OCI-LY7 (cell line): ENCODE data around the gene GPR63. TPM values are rescaled to one million over a fixed set of nuclear protein-coding genes. Genes with fewer than 3 reads are reported as not detected.
"Not testable (repeated sequence)": the region's sequence is repeated elsewhere in the genome, so short reads cannot be mapped to it uniquely, and the experiment has no call there.

ENCODE experiments used
- Bru-seq: library from RNA; stranded (reverse); fragments of 400-500 nt; gene quantifications from one replicate; lab custom pipeline; 2021; lab: Mats Ljungman, UMichigan
- BruChase-seq, 2 experiments: library from RNA; stranded (reverse); fragments of 400-500 nt; gene quantifications; one replicate each; lab custom pipeline; 2021; lab: Mats Ljungman, UMichigan
- BruUV-seq: library from RNA; stranded (reverse); fragments of 400-500 nt; replicated peaks from 2 replicates; lab custom pipeline; 2021; lab: Mats Ljungman, UMichigan
- CTCF ChIA-PET: fragments of 300-600 bp; sonication (Branson Sonifier 250); formaldehyde crosslinking; loops from one replicate; lab custom pipeline; 2022; ENCODE audit warnings: antibody characterized with exemption; ENCODE audit not compliant: unreplicated experiment; lab: Charles Lee
- POLR2A ChIA-PET: fragments of 300-600 bp; sonication (Branson Sonifier 250); formaldehyde crosslinking; loops from one replicate; lab custom pipeline; 2022; ENCODE audit warnings: antibody characterized with exemption; lab: Charles Lee
- DNase-seq: peaks from one replicate; pipeline ENCODE4 v3.0.0-alpha.2; 2015; ENCODE audit warnings: low spot score
- H2AFZ ChIP-seq: fragments of 200-600 bp; sonication (generic), shearing (Covaris generic); 2 replicates; pipeline ENCODE4 v1.6.1; 2014; ENCODE audit warnings: mild to moderate bottlenecking, antibody characterized with exemption, low read length, moderate library complexity
- H3K27ac ChIP-seq: fragments of 200-600 bp; sonication (generic); 2 replicates; pipeline ENCODE4 v1.5.1; 2014; ENCODE audit warnings: mixed run types, low read depth, mild to moderate bottlenecking, moderate library complexity, low read length, inconsistent platforms; ENCODE audit not compliant: poor library complexity, severe bottlenecking
- H3K36me3 ChIP-seq: fragments of 200-600 bp; sonication (generic); 2 replicates; pipeline ENCODE4 v1.6.1; 2014; ENCODE audit warnings: mild to moderate bottlenecking, antibody characterized with exemption, low read length, moderate library complexity, mixed read lengths; ENCODE audit not compliant: insufficient read depth
- H3K4me1 ChIP-seq: fragments of 200-600 bp; sonication (generic); 2 replicates; pipeline ENCODE4 v1.5.1; 2014; ENCODE audit warnings: mild to moderate bottlenecking, low read length; ENCODE audit not compliant: insufficient read depth, poor library complexity, severe bottlenecking
- H3K4me2 ChIP-seq: fragments of 200-600 bp; sonication (generic); 2 replicates; pipeline ENCODE4 v1.6.1; 2014; ENCODE audit warnings: mild to moderate bottlenecking, low read length
- H3K4me3 ChIP-seq: fragments of 200-600 bp; sonication (generic); 2 replicates; pipeline ENCODE4 v1.5.1; 2014; ENCODE audit warnings: mild to moderate bottlenecking, low read depth, low read length; ENCODE audit not compliant: poor library complexity, severe bottlenecking
- H3K79me2 ChIP-seq: fragments of 200-600 bp; sonication (generic); 2 replicates; pipeline ENCODE4 v1.6.1; 2016; ENCODE audit warnings: low read depth, mild to moderate bottlenecking, low read length, moderate library complexity, mixed read lengths; ENCODE audit not compliant: insufficient read depth
- H3K9me2 ChIP-seq: fragments of 200-600 bp; sonication (generic); 2 replicates; pipeline ENCODE4 v1.6.1; 2016; ENCODE audit warnings: mild to moderate bottlenecking, low read length, mixed read lengths; ENCODE audit not compliant: insufficient read depth
- H3K9me3 ChIP-seq: fragments of 200-600 bp; sonication (generic); 2 replicates; pipeline ENCODE4 v1.6.1; 2014; ENCODE audit warnings: mild to moderate bottlenecking, mixed run types, low read length, mixed read lengths
- H4K20me1 ChIP-seq: fragments of 200-600 bp; sonication (generic); 2 replicates; pipeline ENCODE4 v1.6.1; 2014; ENCODE audit warnings: mild to moderate bottlenecking, antibody characterized with exemption, low read length, moderate library complexity, mixed read lengths; ENCODE audit not compliant: insufficient read depth
- EZH2phosphoT487 ChIP-seq: fragments of 200-600 bp; sonication (generic); IDR thresholded peaks from 2 replicates; pipeline ENCODE4 v1.6.1; 2018; ENCODE audit warnings: low read depth, borderline replicate concordance, mild to moderate bottlenecking, mixed run types, antibody characterized with exemption, low read length, moderate library complexity, mixed read lengths
- intact Hi-C: fragments of 100-400 bp; cut with micrococcal nuclease; formaldehyde crosslinking; loops from one replicate; pipeline ENCODE4 v1.10.0; 2022; ENCODE audit not compliant: unreplicated experiment
- long read RNA-seq: library from polyadenylated mRNA; stranded (forward); transcript quantifications from one replicate; pipeline ENCODE4 v2.0.0, GENCODE V29; 2022
- total RNA-seq, 2 experiments: library from RNA; depleted of rRNA in 1 of 2; stranded (reverse); fragments of >200 nt in 1 of 2; shearing (Covaris generic) in 1 of 2; gene quantifications; 2 replicates each; pipeline ENCODE4 v1.2.3, GENCODE V29; 2014 to 2022
- TF ChIP-seq, protein P1 (sequence below): fragments of 200-600 bp; sonication (generic); conservative IDR thresholded peaks from 2 replicates; pipeline ENCODE4 v1.5.1; 2014; ENCODE audit warnings: mild to moderate bottlenecking, antibody characterized with exemption, low read length, moderate library complexity, mixed read lengths

The GPR63 gene
- total RNA-seq (2014; rRNA removed; shearing (Covaris generic)) (0.57 and 1.0 TPM in 2 replicates), total RNA-seq (2022) (1.5 and 1.6 TPM in 2 replicates), Bru-seq, nascent RNA (percentile 48 among the genes with signal in this experiment), BruChase-seq, experiment 1, labeled RNA remaining after a 6-hour chase (percentile 47 among the genes with signal in this experiment), BruChase-seq, experiment 2, labeled RNA remaining after a 2-hour chase (percentile 51 among the genes with signal in this experiment)
- long read RNA-seq, full-length matches to known transcripts, result 2 of 6 reads
- long read RNA-seq, partial matches to known transcripts, result 0 of 6 reads
- long read RNA-seq, other reads (novel, unspliced or antisense), result 4 of 6 reads

- ChIA-PET CTCF (no interaction called here), POLR2A (interaction anchor here (0.5 to 1.3 kb wide), 6 partner anchors 60 to 433 kb away, joined by 3 to 5 read pairs (median 4); no protein-coding TSS in a partner anchor)
- BruUV-seq, result no TSS peak
Observed at GRCh38 chr6:96837081-96837971, at the start of gene GPR63. Gene GPR63 (minus strand): TSS chr6:96837477. CDS start chr6:96799731, 37,746 bp downstream.

GRCh38 chr6:96886519-96886918 is 49.2 kb upstream of the GPR63 start:
- intact Hi-C loops, result no loop called here
- TF ChIP-seq, protein P1, sequence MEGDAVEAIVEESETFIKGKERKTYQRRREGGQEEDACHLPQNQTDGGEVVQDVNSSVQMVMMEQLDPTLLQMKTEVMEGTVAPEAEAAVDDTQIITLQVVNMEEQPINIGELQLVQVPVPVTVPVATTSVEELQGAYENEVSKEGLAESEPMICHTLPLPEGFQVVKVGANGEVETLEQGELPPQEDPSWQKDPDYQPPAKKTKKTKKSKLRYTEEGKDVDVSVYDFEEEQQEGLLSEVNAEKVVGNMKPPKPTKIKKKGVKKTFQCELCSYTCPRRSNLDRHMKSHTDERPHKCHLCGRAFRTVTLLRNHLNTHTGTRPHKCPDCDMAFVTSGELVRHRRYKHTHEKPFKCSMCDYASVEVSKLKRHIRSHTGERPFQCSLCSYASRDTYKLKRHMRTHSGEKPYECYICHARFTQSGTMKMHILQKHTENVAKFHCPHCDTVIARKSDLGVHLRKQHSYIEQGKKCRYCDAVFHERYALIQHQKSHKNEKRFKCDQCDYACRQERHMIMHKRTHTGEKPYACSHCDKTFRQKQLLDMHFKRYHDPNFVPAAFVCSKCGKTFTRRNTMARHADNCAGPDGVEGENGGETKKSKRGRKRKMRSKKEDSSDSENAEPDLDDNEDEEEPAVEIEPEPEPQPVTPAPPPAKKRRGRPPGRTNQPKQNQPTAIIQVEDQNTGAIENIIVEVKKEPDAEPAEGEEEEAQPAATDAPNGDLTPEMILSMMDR, result no peak
- no peak for TF ChIP-seq EZH2phosphoT487
- ChIA-PET POLR2A (interaction anchor here (0.7 to 1.0 kb wide), 3 partner anchors 21 to 363 kb away, joined by 3 read pairs; no protein-coding TSS in a partner anchor), CTCF (no interaction called here)
- DNase-seq, result no peak
- Histone ChIP-seq H2AFZ (no peak overlapping the region), H3K4me1 (peaks cover 15% of the 10 kb centered on the region), H3K36me3 (peaks cover 26% of the 10 kb centered on the region), H3K4me2 (no peak overlapping the region), H3K4me3 (no peak overlapping the region), H3K79me2 (no peaks in the 10 kb centered on the region), H3K9me2 (no peaks in the 10 kb centered on the region), H4K20me1 (no peaks in the 10 kb centered on the region; the same call in 1 of the 2 replicates), H3K27ac (no peak overlapping the region), H3K9me3 (no peaks in the 10 kb centered on the region)
- no TSS peak for BruUV-seq

More at GRCh38 chr6:96837081-96837971, at the start of gene GPR63:
- no peaks in the 10 kb centered on the region for H3K36me3 ChIP-seq
- H2AFZ ChIP-seq, result peak within 1 kb of the TSS; percentile 80
- H3K4me3 ChIP-seq, result peak within 1 kb of the TSS; percentile 72
- peak; percentile 64 for DNase-seq
- H3K4me2 ChIP-seq, result peak within 1 kb of the TSS; percentile 88
- H3K9me2 ChIP-seq, result no peaks in the 10 kb centered on the region
- H3K79me2 ChIP-seq, result no peaks in the 10 kb centered on the region
- TF ChIP-seq, protein P1, result no peak
- no peak for TF ChIP-seq EZH2phosphoT487
- no peak within 1 kb of the TSS for H3K27ac ChIP-seq
- intact Hi-C loops, result loop anchor here (1.0 to 5.0 kb wide), 5 partner anchors 60 to 315 kb away; partner anchors contain the start of genes NDUFAF4 and UFL1
- H3K9me3 ChIP-seq, result no peaks in the 10 kb centered on the region
- peaks cover 6% of the 10 kb centered on the region for H3K4me1 ChIP-seq
- H4K20me1 ChIP-seq, result peaks cover 7% of the 10 kb centered on the region; the same call in 1 of the 2 replicates

GRCh38 chr6:96885187-96885631 is 47.9 kb upstream of the GPR63 start:
- BruUV-seq, intact Hi-C loops, H3K9me2 ChIP-seq, H3K79me2 ChIP-seq, H4K20me1 ChIP-seq, H3K9me3 ChIP-seq: not testable (repeated sequence)
- H3K27ac ChIP-seq, result peak overlapping the region; percentile 15
- CTCF ChIA-PET, result interaction anchor here (0.5 kb wide), 1 partner anchor 28 kb away, joined by 3 read pairs; no protein-coding TSS in a partner anchor
- DNase-seq, result peak; percentile 75
- H3K4me2 ChIP-seq, result peak overlapping the region; percentile 50
- H3K4me3 ChIP-seq, result peak overlapping the region; percentile 38
- POLR2A ChIA-PET, result interaction anchor here (0.5 to 3.4 kb wide), 10 partner anchors 8 to 410 kb away, joined by 3 to 13 read pairs (median 3); partner anchors contain the start of gene NDUFAF4
- peaks cover 12% of the 10 kb centered on the region for H3K36me3 ChIP-seq
- H2AFZ ChIP-seq, result peak overlapping the region; percentile 56; the same call in 1 of the 2 replicates
- H3K4me1 ChIP-seq, result peaks cover 15% of the 10 kb centered on the region
